HepG2 (cell line): Measurements from ENCODE around the gene GLB1L. TPM values are rescaled to one million over a fixed set of nuclear protein-coding genes. Genes with fewer than 3 reads are reported as not detected.

Source experiments
- IRX3 ChIP-seq: sonication (generic); formaldehyde crosslinking; IDR thresholded peaks from 2 replicates; pipeline ENCODE4 v1.8.1; 2023; ENCODE audit warnings: mild to moderate bottlenecking, low read depth, missing genetic modification reagents, borderline replicate concordance
- MEF2D ChIP-seq: sonication (generic); formaldehyde crosslinking; IDR thresholded peaks from 2 replicates; pipeline ENCODE4 v1.5.1; 2020; ENCODE audit warnings: mild to moderate bottlenecking, missing genetic modification reagents
- MIER2 ChIP-seq: IDR thresholded peaks from 2 replicates; pipeline ENCODE4 v1.6.1; 2016; ENCODE audit warnings: missing biosample characterization, missing genetic modification reagents
- MXI1 ChIP-seq: IDR thresholded peaks from 3 replicates; pipeline ENCODE4 v1.6.1; 2012; ENCODE audit warnings: low read depth, low read length, inconsistent platforms, borderline replicate concordance
- RFXAP ChIP-seq: sonication (generic); formaldehyde crosslinking; IDR thresholded peaks from 2 replicates; pipeline ENCODE4 v1.4.0; 2020; ENCODE audit warnings: missing genetic modification reagents, borderline replicate concordance
- SNAPC4 ChIP-seq: sonication (generic); formaldehyde crosslinking; IDR thresholded peaks from 2 replicates; pipeline ENCODE4 v1.4.0; 2020; ENCODE audit warnings: mild to moderate bottlenecking, missing genetic modification reagents
- SP1 ChIP-seq, 2 experiments: fragments of 450-650 bp in 1 of 2; sonication (generic) in 1 of 2; formaldehyde crosslinking in 1 of 2; IDR thresholded peaks; 2 replicates each; pipeline versions ENCODE4 v1.4.0 to v1.6.1; 2016 to 2020; ENCODE audit warnings: missing genetic modification reagents in 1 of 2
- ZNF101 ChIP-seq: sonication (generic); formaldehyde crosslinking; IDR thresholded peaks from 2 replicates; pipeline ENCODE4 v1.4.0; 2020; ENCODE audit warnings: mild to moderate bottlenecking, low read depth, missing genetic modification reagents, borderline replicate concordance
- ZNF503 ChIP-seq: sonication (generic); formaldehyde crosslinking; IDR thresholded peaks from 2 replicates; pipeline ENCODE4 v1.4.0; 2020; ENCODE audit warnings: missing genetic modification reagents
- ZNF646 ChIP-seq: sonication (generic); formaldehyde crosslinking; IDR thresholded peaks from 2 replicates; pipeline ENCODE4 v1.9.0; 2021; ENCODE audit warnings: mild to moderate bottlenecking, missing genetic modification reagents
- ZNF704 ChIP-seq: sonication (generic); formaldehyde crosslinking; IDR thresholded peaks from 2 replicates; pipeline ENCODE4 v1.8.1; 2023; ENCODE audit warnings: mild to moderate bottlenecking, inconsistent platforms, moderate library complexity, missing genetic modification reagents, borderline replicate concordance
- ZZZ3 ChIP-seq: sonication (generic); formaldehyde crosslinking; IDR thresholded peaks from 2 replicates; pipeline ENCODE4 v1.4.0; 2020; ENCODE audit warnings: missing genetic modification reagents, mild to moderate bottlenecking, borderline replicate concordance
- polyA plus RNA-seq, 8 experiments: library from polyadenylated mRNA; depleted of rRNA in 3 of 8; stranded (reverse) in 7 of 8; unstranded in 1 of 8; fragments of >200 nt; fragmentation: Illumina TruSeq in 4 of 8; extraction: Trizol in 4 of 8; gene quantifications; 2 replicates each; pipeline versions ENCODE4 v1.2.1 to v1.2.3, GENCODE V29; 2011 to 2016; ENCODE audit warnings: low read depth in 4 of 8, missing spikeins in 1 of 8, mixed read lengths in 1 of 8; ENCODE audit not compliant: insufficient read depth in 1 of 8
- total RNA-seq, 5 experiments: library from RNA; depleted of rRNA; stranded (reverse); fragments of >200 nt; fragmentation: Illumina TruSeq; extraction: Trizol; gene quantifications; 2 replicates each; pipeline ENCODE4 v1.2.3, GENCODE V29; 2016; ENCODE audit warnings: low read depth in 1 of 5

The GLB1L gene
- total and polyA plus RNA-seq, 2 of the 13 experiments (the other 11 are each of a cell fraction or from before 2014, with no cell fraction given): 6.8 to 7.3 TPM

- no peak for TF ChIP-seq SNAPC4 (CRISPR knock-in tag)
- TF ChIP-seq MIER2 (CRISPR knock-in tag): peak; percentile 83
- TF ChIP-seq RFXAP (CRISPR knock-in tag): no peak
- no peak for TF ChIP-seq ZNF101 (CRISPR knock-in tag)
- TF ChIP-seq ZNF503 (CRISPR knock-in tag): no peak
- no peak for TF ChIP-seq ZNF646 (CRISPR knock-in tag)
- no peak for TF ChIP-seq SP1 (IDR thresholded peaks at IDR 0.05)
- 0 out of 2 replicates have a peak, but pooled peaks have one; percentile 15 for TF ChIP-seq SP1 (CRISPR knock-in tag; IDR thresholded peaks at IDR 0.05)
- 0 out of 2 replicates have a peak, but pooled peaks have one; percentile 82 for TF ChIP-seq ZNF704
- TF ChIP-seq MXI1: peak; percentile 51; the same call in 1 of the 3 replicates
- TF ChIP-seq MEF2D (CRISPR knock-in tag): peak; percentile 21; the same call in 1 of the 2 replicates
- no peak for TF ChIP-seq IRX3 (CRISPR knock-in tag)
- no peak for TF ChIP-seq ZZZ3 (CRISPR knock-in tag)
Measured at GRCh38 chr2:219277703-219278654, 32.7 kb upstream of the GLB1L start (continued).
